ENCODE data around the gene SECISBP2L. TPM values are rescaled to one million over a fixed set of nuclear protein-coding genes. Genes with fewer than 3 reads are reported as not detected.
A peak's percentile ranks its signal among the peaks of the same experiment; 100 is the strongest.

The SECISBP2L gene
- total and polyA plus RNA-seq, 10 of the 15 experiments (the other 5 are each of a cell fraction or from before 2014, with no cell fraction given), result 1.4 to 24.2 (median 10.4) TPM

DNA sequence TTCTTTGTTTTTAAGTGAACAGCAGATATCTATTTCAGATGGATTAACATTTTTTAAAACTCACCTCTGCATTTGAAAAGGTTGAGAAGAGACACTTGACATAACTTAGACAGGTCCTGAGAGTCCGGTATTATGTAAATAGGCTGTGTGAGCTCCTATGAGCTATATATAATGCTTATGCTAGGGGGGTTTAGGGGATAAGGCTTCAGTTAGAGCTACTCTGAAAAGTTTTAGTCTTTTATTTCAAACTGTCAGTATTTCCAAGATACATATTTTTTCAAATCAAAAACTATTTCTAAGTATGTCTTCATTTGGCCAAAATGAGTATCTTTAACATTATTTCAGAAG is 99.4 kb downstream of the SECISBP2L start:
- H4K20me1 ChIP-seq (ENCODE audit: control insufficient read depth, insufficient read depth), result no peaks in the 10 kb centered on the region
- no peak overlapping the region for H3K9ac ChIP-seq (ENCODE audit: control insufficient read depth, insufficient read depth, low read length)
- no peak overlapping the region for H3K4me2 ChIP-seq (ENCODE audit: control insufficient read depth, insufficient read depth)
- H3K27me3 ChIP-seq (replicated peaks in 1 of 2; ENCODE audit: control insufficient read depth in 2 of 2, insufficient read depth in 2 of 2, low read length in 1 of 2), result no peaks in the 10 kb centered on the region
- 48% methylated on average over 1 of the region's 1 CpG for WGBS (ENCODE audit: insufficient coverage, insufficient replicate concordance, low lambda C conversion rate, missing lambda C conversion rate)
- no peak overlapping the region for H3K27ac ChIP-seq (ENCODE audit: control insufficient read depth, insufficient read depth)
- H2AFZ ChIP-seq (ENCODE audit: control insufficient read depth, low read depth, low read length), result no peak overlapping the region
- no peak for TF ChIP-seq RUNX3 (IDR thresholded peaks at IDR 0.05; ENCODE audit: low read length)
- no peak for TF ChIP-seq BHLHE40 (IDR thresholded peaks at IDR 0.05; ENCODE audit: borderline replicate concordance in 1 of 2, low read depth in 2 of 2, low read length in 1 of 2)
- no peak overlapping the region for H3K4me3 ChIP-seq
- in situ Hi-C loops (cut with MboI) (no loop called here), intact Hi-C loops (cut with micrococcal nuclease; ENCODE audit: unreplicated experiment) (no loop called here)
- no peaks in the 10 kb centered on the region for H3K9me3 ChIP-seq (replicated peaks; ENCODE audit: control insufficient read depth, insufficient read depth, low read length)
- RAD21 ChIA-PET (ENCODE audit: unreplicated experiment), result no interaction called here
- ATAC-seq, result no peak
- SMC1A ChIA-PET (ENCODE audit: uncharacterized antibody, unreplicated experiment), result interaction anchor here (1.1 to 1.8 kb wide), 4 partner anchors 17 to 79 kb away, joined by 3 to 5 read pairs (median 3); partner anchors contain the start of gene SHC4
- no peaks in the 10 kb centered on the region for H3K36me3 ChIP-seq (ENCODE audit: control insufficient read depth in 2 of 2, insufficient read depth in 2 of 2, low read length in 1 of 2)
- no peaks in the 10 kb centered on the region for H3K4me1 ChIP-seq (ENCODE audit: control insufficient read depth, insufficient read depth, low read length)
- DNase-seq (ENCODE audit: low read depth, low spot score), result no peak
- no peaks in the 10 kb centered on the region for H3K79me2 ChIP-seq (ENCODE audit: control insufficient read depth, insufficient read depth, low read length)
- FAIRE-seq, result no peak
- BruUV-seq (replicated peaks), result no TSS peak
- CTCF ChIA-PET, result interaction anchor here (0.9 to 5.3 kb wide), 4 partner anchors 19 to 183 kb away, joined by 3 to 26 read pairs (median 12); partner anchors contain the start of gene SHC4
- POLR2A ChIA-PET, result no interaction called here

DNA sequence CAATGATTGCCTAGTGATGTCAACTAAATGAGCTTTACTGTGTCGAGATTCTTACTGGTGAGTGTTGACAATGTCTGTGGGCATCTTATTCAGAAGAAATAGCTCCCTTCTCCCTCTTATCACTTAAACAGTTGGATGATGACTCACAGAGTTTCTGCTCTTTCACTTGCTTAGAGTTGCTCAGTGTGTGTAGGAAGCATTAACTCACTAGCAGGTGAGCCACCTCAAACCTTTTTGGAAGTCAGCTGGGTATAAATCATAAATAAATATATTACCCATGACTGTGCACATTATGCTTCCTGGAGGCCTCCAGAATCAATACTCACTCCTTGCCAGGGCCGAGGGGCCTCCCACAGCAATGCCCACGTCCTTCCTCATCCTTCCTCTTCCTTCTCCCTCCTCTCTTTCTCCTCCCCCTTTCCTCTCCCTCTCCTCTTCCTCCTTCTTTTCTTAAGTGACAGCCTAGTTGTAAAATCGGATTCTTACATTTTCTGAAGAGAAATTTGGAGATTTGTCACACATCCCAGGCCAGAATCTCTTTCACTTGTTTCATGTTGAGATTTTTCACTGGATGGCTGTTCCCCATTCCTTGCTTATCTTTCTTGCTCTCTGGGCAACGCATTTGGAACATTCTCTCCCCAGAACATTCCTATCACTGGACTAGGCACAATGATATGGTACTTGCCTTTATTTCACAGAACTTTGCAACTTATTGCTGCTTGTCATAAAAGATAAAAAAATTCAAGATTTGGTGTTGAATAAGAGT is 100.0 kb downstream of the SECISBP2L start:
- no peak for FAIRE-seq
- BruUV-seq (replicated peaks), result no TSS peak
- CTCF ChIA-PET, result interaction anchor here (1.0 to 5.3 kb wide), 4 partner anchors 20 to 184 kb away, joined by 3 to 26 read pairs (median 13); partner anchors contain the start of gene SHC4
- no peak for TF ChIP-seq ZZZ3 (IDR thresholded peaks at IDR 0.05; ENCODE audit: control insufficient read depth, insufficient read length, low read depth)
- TF ChIP-seq ETV6 (conservative IDR thresholded peaks at IDR 0.05 in 1 of 2, IDR thresholded peaks at IDR 0.05 in 1 of 2; ENCODE audit: borderline replicate concordance in 1 of 2, low read depth in 1 of 2), result no peak
- no peak for TF ChIP-seq BACH1 (IDR thresholded peaks at IDR 0.05; ENCODE audit: borderline replicate concordance)
- TF ChIP-seq KLF5 (IDR thresholded peaks at IDR 0.05; ENCODE audit: partially characterized antibody), result no peak
- TF ChIP-seq SREBF2 (IDR thresholded peaks at IDR 0.05; ENCODE audit: low read length), result no peak
- no peak for TF ChIP-seq BCL11A (IDR thresholded peaks at IDR 0.05; ENCODE audit: low read depth, low read length)
- TF ChIP-seq EGR1 (IDR thresholded peaks at IDR 0.05; ENCODE audit: borderline replicate concordance in 1 of 2, low read depth in 2 of 2, low read length in 2 of 2), result no peak
- TF ChIP-seq ZNF622 (IDR thresholded peaks at IDR 0.05), result no peak
- TF ChIP-seq, protein P1, sequence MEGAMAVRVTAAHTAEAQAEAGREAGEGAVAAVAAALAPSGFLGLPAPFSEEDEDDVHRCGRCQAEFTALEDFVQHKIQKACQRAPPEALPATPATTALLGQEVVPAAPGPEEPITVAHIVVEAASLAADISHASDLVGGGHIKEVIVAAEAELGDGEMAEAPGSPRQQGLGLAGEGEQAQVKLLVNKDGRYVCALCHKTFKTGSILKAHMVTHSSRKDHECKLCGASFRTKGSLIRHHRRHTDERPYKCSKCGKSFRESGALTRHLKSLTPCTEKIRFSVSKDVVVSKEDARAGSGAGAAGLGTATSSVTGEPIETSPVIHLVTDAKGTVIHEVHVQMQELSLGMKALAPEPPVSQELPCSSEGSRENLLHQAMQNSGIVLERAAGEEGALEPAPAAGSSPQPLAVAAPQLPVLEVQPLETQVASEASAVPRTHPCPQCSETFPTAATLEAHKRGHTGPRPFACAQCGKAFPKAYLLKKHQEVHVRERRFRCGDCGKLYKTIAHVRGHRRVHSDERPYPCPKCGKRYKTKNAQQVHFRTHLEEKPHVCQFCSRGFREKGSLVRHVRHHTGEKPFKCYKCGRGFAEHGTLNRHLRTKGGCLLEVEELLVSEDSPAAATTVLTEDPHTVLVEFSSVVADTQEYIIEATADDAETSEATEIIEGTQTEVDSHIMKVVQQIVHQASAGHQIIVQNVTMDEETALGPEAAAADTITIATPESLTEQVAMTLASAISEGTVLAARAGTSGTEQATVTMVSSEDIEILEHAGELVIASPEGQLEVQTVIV (IDR thresholded peaks at IDR 0.05; ENCODE audit: borderline replicate concordance, partially characterized antibody), result no peak
- TF ChIP-seq RFX5 (IDR thresholded peaks at IDR 0.05; ENCODE audit: low read depth, low read length), result no peak
- TF ChIP-seq NR2F1 (conservative IDR thresholded peaks at IDR 0.05), result no peak
- no peak for TF ChIP-seq ZNF384 (IDR thresholded peaks at IDR 0.05; ENCODE audit: borderline replicate concordance, low read depth, low read length)
- no peak for TF ChIP-seq HDGF (IDR thresholded peaks at IDR 0.05)
- TF ChIP-seq NBN (IDR thresholded peaks at IDR 0.05), result no peak

More for the DNA sequence above, 100.0 kb downstream of the SECISBP2L start:
- WGBS (ENCODE audit: insufficient coverage, insufficient replicate concordance, low lambda C conversion rate, missing lambda C conversion rate), result 29% methylated on average over 5 of the region's 5 CpGs
- Histone ChIP-seq H3K9me3 (replicated peaks; ENCODE audit: control insufficient read depth, insufficient read depth, low read length) (no peaks in the 10 kb centered on the region), H3K27me3 (replicated peaks in 1 of 2; ENCODE audit: control insufficient read depth in 2 of 2, insufficient read depth in 2 of 2, low read length in 1 of 2) (no peaks in the 10 kb centered on the region), H4K20me1 (ENCODE audit: control insufficient read depth, insufficient read depth) (no peaks in the 10 kb centered on the region), H3K4me2 (ENCODE audit: control insufficient read depth, insufficient read depth) (no peak overlapping the region), H3K4me1 (ENCODE audit: control insufficient read depth, insufficient read depth, low read length) (no peaks in the 10 kb centered on the region), H3K9ac (ENCODE audit: control insufficient read depth, insufficient read depth, low read length) (no peak overlapping the region), H3K79me2 (ENCODE audit: control insufficient read depth, insufficient read depth, low read length) (no peaks in the 10 kb centered on the region), H3K4me3 (no peak overlapping the region), H2AFZ (ENCODE audit: control insufficient read depth, low read depth, low read length) (no peak overlapping the region), H3K27ac (ENCODE audit: control insufficient read depth, insufficient read depth) (no peak overlapping the region), H3K36me3 (ENCODE audit: control insufficient read depth in 2 of 2, insufficient read depth in 2 of 2, low read length in 1 of 2) (no peaks in the 10 kb centered on the region)
- in situ Hi-C loops (cut with MboI), result no loop called here
- intact Hi-C loops (cut with micrococcal nuclease; ENCODE audit: unreplicated experiment), result no loop called here
- DNase-seq (ENCODE audit: low read depth, low spot score) (no peak), ATAC-seq (peak; percentile 78)
- ChIA-PET POLR2A (no interaction called here), RAD21 (ENCODE audit: unreplicated experiment) (interaction anchor here (0.9 to 1.3 kb wide), 3 partner anchors 27 to 84 kb away, joined by 3 to 4 read pairs (median 3); partner anchors contain the start of gene EID1), SMC1A (ENCODE audit: uncharacterized antibody, unreplicated experiment) (interaction anchor here (1.1 to 3.4 kb wide), 7 partner anchors 15 to 83 kb away, joined by 3 to 25 read pairs (median 3); partner anchors contain the start of gene SHC4)

All from GM12878 (cell line).